IMR-90 (cell line): Measurements from ENCODE around the gene LMOD2. TPM values are rescaled to one million over a fixed set of nuclear protein-coding genes. Genes with fewer than 3 reads are reported as not detected.

Experiments used
- ATAC-seq: fragments of 200-7000 bp; cut with Tn5 transposase; 2 replicates; pipeline ENCODE4 v1.9.1; 2020; ENCODE audit warnings: low read depth, mild to moderate bottlenecking, moderate library complexity
- BruUV-seq: library from RNA; stranded (reverse); fragments of 400-500 nt; replicated peaks from 2 replicates; lab custom pipeline; 2021; lab: Mats Ljungman, UMichigan
- CTCF ChIA-PET: fragments of 300-600 bp; formaldehyde crosslinking; extraction: SDS; loops from one replicate; lab custom pipeline; 2021; ENCODE audit warnings: antibody characterized with exemption; lab: Yijun Ruan, JAX
- POLR2A ChIA-PET: fragments of 300-600 bp; sonication (Branson Sonifier 250); formaldehyde crosslinking; loops from one replicate; lab custom pipeline; 2022; ENCODE audit warnings: antibody characterized with exemption; ENCODE audit not compliant: unreplicated experiment; lab: Charles Lee
- DNase-seq: peaks from one replicate; pipeline ENCODE4 v3.0.0; 2013
- H2AFZ ChIP-seq: replicated peaks from 2 replicates; pipeline ENCODE3; 2013; ENCODE audit warnings: low read length, mild to moderate bottlenecking; ENCODE audit not compliant: poor library complexity
- H2AK5ac ChIP-seq: 2 replicates; pipeline ENCODE4 v1.6.1; 2013; ENCODE audit warnings: low read depth, low read length, inconsistent platforms
- H2AK9ac ChIP-seq: replicated peaks from 2 replicates; pipeline ENCODE3; 2013; ENCODE audit warnings: mild to moderate bottlenecking, low read depth, low read length, moderate library complexity; ENCODE audit not compliant: poor library complexity
- H2BK120ac ChIP-seq: 2 replicates; pipeline ENCODE4 v1.6.1; 2013; ENCODE audit warnings: low read depth, low read length, inconsistent platforms
- H2BK15ac ChIP-seq: 3 replicates; pipeline ENCODE4 v1.6.1; 2013; ENCODE audit warnings: low read depth, low read length, inconsistent platforms
- H2BK20ac ChIP-seq: 2 replicates; pipeline ENCODE4 v1.6.1; 2013; ENCODE audit warnings: low read depth, mild to moderate bottlenecking, inconsistent platforms, low read length, moderate library complexity
- H2BK5ac ChIP-seq: 2 replicates; pipeline ENCODE4 v1.6.1; 2013; ENCODE audit warnings: mild to moderate bottlenecking, low read depth, low read length, inconsistent platforms; ENCODE audit not compliant: poor library complexity, severe bottlenecking
- H3K14ac ChIP-seq: replicated peaks from 2 replicates; pipeline ENCODE4 v1.6.1; 2013; ENCODE audit warnings: low read depth, low read length, inconsistent platforms
- H3K18ac ChIP-seq: 2 replicates; pipeline ENCODE4 v1.6.1; 2013; ENCODE audit warnings: low read depth, low read length, control low read depth
- H3K23ac ChIP-seq: 2 replicates; pipeline ENCODE4 v1.6.1; 2013; ENCODE audit warnings: low read depth, low read length, inconsistent platforms
- H3K27ac ChIP-seq: 2 replicates; pipeline ENCODE4 v1.5.1; 2013; ENCODE audit warnings: mild to moderate bottlenecking, control low read depth, low read length; ENCODE audit not compliant: insufficient read depth
- H3K27me3 ChIP-seq: 2 replicates; pipeline ENCODE4 v1.6.1; 2013; ENCODE audit warnings: low read length; ENCODE audit not compliant: control insufficient read depth, insufficient read depth
- H3K36me3 ChIP-seq: 2 replicates; pipeline ENCODE4 v1.6.1; 2013; ENCODE audit warnings: low read length, mixed read lengths; ENCODE audit not compliant: control insufficient read depth, insufficient read depth
- H3K4ac ChIP-seq: 2 replicates; pipeline ENCODE4 v1.6.1; 2013; ENCODE audit warnings: low read depth, low read length, inconsistent platforms
- H3K4me1 ChIP-seq: 2 replicates; pipeline ENCODE4 v1.6.1; 2013; ENCODE audit warnings: low read length, mixed read lengths; ENCODE audit not compliant: control insufficient read depth, insufficient read depth
- H3K4me2 ChIP-seq: 2 replicates; pipeline ENCODE4 v1.6.1; 2013; ENCODE audit warnings: low read depth, mild to moderate bottlenecking, control low read depth, low read length, moderate library complexity
- H3K4me3 ChIP-seq: 2 replicates; pipeline ENCODE4 v1.5.1; 2013; ENCODE audit warnings: low read depth, mild to moderate bottlenecking, control low read depth, low read length, moderate library complexity; ENCODE audit not compliant: insufficient read depth
- H3K56ac ChIP-seq: 2 replicates; pipeline ENCODE4 v1.6.1; 2013; ENCODE audit warnings: low read length, inconsistent platforms; ENCODE audit not compliant: insufficient read depth; ENCODE audit errors: extremely low read depth
- H3K79me1 ChIP-seq, 2 experiments: 2 replicates each; pipeline ENCODE4 v1.6.1; 2013; ENCODE audit warnings: low read length in 2 of 2, inconsistent platforms in 1 of 2, low read depth in 1 of 2
- H3K9ac ChIP-seq: 2 replicates; pipeline ENCODE4 v1.6.1; 2013; ENCODE audit warnings: low read depth, low read length, control low read depth
- H3K9me1 ChIP-seq: 2 replicates; pipeline ENCODE4 v1.6.1; 2013; ENCODE audit warnings: low read length, inconsistent platforms; ENCODE audit not compliant: insufficient read depth
- H3K9me3 ChIP-seq: 2 replicates; pipeline ENCODE4 v1.6.1; 2013; ENCODE audit warnings: low read length; ENCODE audit not compliant: control insufficient read depth, insufficient read depth
- H4K20me1 ChIP-seq: 2 replicates; pipeline ENCODE4 v1.6.1; 2013; ENCODE audit warnings: low read length, inconsistent platforms; ENCODE audit not compliant: insufficient read depth
- H4K5ac ChIP-seq: 2 replicates; pipeline ENCODE4 v1.6.1; 2013; ENCODE audit warnings: mild to moderate bottlenecking, low read depth, low read length, control low read depth
- H4K8ac ChIP-seq, 2 experiments: 2 replicates each; pipeline ENCODE4 v1.6.1; 2013; ENCODE audit warnings: low read depth in 2 of 2, low read length in 2 of 2, control low read depth in 1 of 2, inconsistent platforms in 1 of 2
- H4K91ac ChIP-seq: 2 replicates; pipeline ENCODE4 v1.6.1; 2013; ENCODE audit warnings: low read depth, low read length, inconsistent platforms; ENCODE audit not compliant: insufficient read depth
- BHLHE40 ChIP-seq: fragments of 150-350 bp; IDR thresholded peaks from 2 replicates; pipeline ENCODE4 v1.6.1; 2016; ENCODE audit warnings: mild to moderate bottlenecking, low read depth, low read length
- CEBPB ChIP-seq: IDR thresholded peaks from 2 replicates; pipeline ENCODE4 v1.6.1; 2012; ENCODE audit warnings: low read depth, low read length, improper control_type of control experiment
- CHD1 ChIP-seq: IDR thresholded peaks from 2 replicates; pipeline ENCODE4 v1.6.1; 2012; ENCODE audit warnings: low read depth, low read length, improper control_type of control experiment
- CTCF ChIP-seq: conservative IDR thresholded peaks from 2 replicates; pipeline ENCODE4 v1.5.1; 2012; ENCODE audit warnings: mild to moderate bottlenecking, low read depth, low read length, improper control_type of control experiment
- ELK1 ChIP-seq: fragments of 150-350 bp; IDR thresholded peaks from 2 replicates; pipeline ENCODE4 v1.6.1; 2016; ENCODE audit warnings: low read depth, mild to moderate bottlenecking, low read length, moderate library complexity, borderline replicate concordance
- FOS ChIP-seq: fragments of 150-350 bp; IDR thresholded peaks from 2 replicates; pipeline ENCODE4 v1.6.1; 2016; ENCODE audit warnings: low read depth, low read length
- MAFK ChIP-seq: IDR thresholded peaks from 2 replicates; pipeline ENCODE4 v1.6.1; 2012; ENCODE audit warnings: low read depth, low read length, improper control_type of control experiment
- MAZ ChIP-seq: IDR thresholded peaks from 2 replicates; pipeline ENCODE4 v1.6.1; 2012; ENCODE audit warnings: low read depth, mild to moderate bottlenecking, low read length, improper control_type of control experiment, moderate library complexity, borderline replicate concordance
- MXI1 ChIP-seq: IDR thresholded peaks from 2 replicates; pipeline ENCODE4 v1.6.1; 2012; ENCODE audit warnings: low read depth, mild to moderate bottlenecking, low read length, moderate library complexity, borderline replicate concordance
- NFE2L2 ChIP-seq: fragments of 150-350 bp; IDR thresholded peaks from 2 replicates; pipeline ENCODE4 v1.6.1; 2016; ENCODE audit warnings: low read depth, mild to moderate bottlenecking, low read length
- POLR2A ChIP-seq: IDR thresholded peaks from 2 replicates; pipeline ENCODE4 v1.6.1; 2012; ENCODE audit warnings: mild to moderate bottlenecking, low read depth, low read length
- RAD21 ChIP-seq: IDR thresholded peaks from 2 replicates; pipeline ENCODE4 v1.6.1; 2012; ENCODE audit warnings: low read length, improper control_type of control experiment
- RCOR1 ChIP-seq: IDR thresholded peaks from 2 replicates; pipeline ENCODE4 v1.6.1; 2012; ENCODE audit warnings: mild to moderate bottlenecking, low read length, improper control_type of control experiment; ENCODE audit not compliant: insufficient replicate concordance
- RFX5 ChIP-seq: IDR thresholded peaks from 2 replicates; pipeline ENCODE4 v1.8.0; 2012; ENCODE audit warnings: low read depth, mild to moderate bottlenecking, low read length, moderate library complexity
- USF2 ChIP-seq: fragments of 150-350 bp; IDR thresholded peaks from 2 replicates; pipeline ENCODE4 v1.6.1; 2017; ENCODE audit warnings: mild to moderate bottlenecking, antibody characterized with exemption, low read length, low read depth
- WGBS, 2 experiments: methylation state at CpG; one replicate each; pipeline versions ENCODE4 v1.1.5 to v1.1.7; 2013; ENCODE audit warnings: missing lambda C conversion rate in 2 of 2; ENCODE audit not compliant: insufficient read length in 1 of 2; ENCODE audit errors: extremely low coverage in 2 of 2; 5-methylcytosine and 5-hydroxymethylcytosine counted together
- dilution Hi-C: fragments of 300-500 bp; cut with HindIII; formaldehyde crosslinking; loops from one replicate; pipeline ENCODE4 v1.14.3; 2018; ENCODE audit warnings: low sequenced_read_pairs; ENCODE audit not compliant: unreplicated experiment
- in situ Hi-C: fragments of 300-500 bp; cut with MboI; formaldehyde crosslinking; loops from 3 replicates; pipeline ENCODE4 v1.14.3; 2019; ENCODE audit warnings: low sequenced_read_pairs, inconsistent platforms, mixed read lengths
- intact Hi-C: fragments of 100-400 bp; cut with micrococcal nuclease; formaldehyde crosslinking; loops from 2 replicates; pipeline ENCODE4 v1.10.0; 2022
- polyA plus RNA-seq, 3 experiments: library from polyadenylated mRNA; depleted of rRNA; stranded (reverse); fragments of >200 nt; gene quantifications; 2 replicates each; pipeline ENCODE4 v1.2.3, GENCODE V29; 2012; ENCODE audit warnings: low replicate concordance in 1 of 3
- total RNA-seq: library from RNA; depleted of rRNA; stranded (reverse); fragments of >200 nt; gene quantifications from 2 replicates; pipeline ENCODE4 v1.2.3, GENCODE V29; 2012

Gene LMOD2
- total and polyA plus RNA-seq, 2 of the 4 experiments (the other 2 are of a cell fraction), result not detected

GRCh38 chr7:123627851-123628250 lies 27.8 kb upstream of the LMOD2 start:
- ChIA-PET POLR2A (no interaction called here), CTCF (no interaction called here)
- DNase-seq, result no peak
- in situ Hi-C loops, result loop anchor here (25.0 kb wide), 1 partner anchor 234 kb away; no protein-coding TSS in a partner anchor
- Histone ChIP-seq H3K4me3 (no peak overlapping the region), H2BK20ac (no peak overlapping the region), H3K4me2 (no peak overlapping the region), H4K5ac (no peak overlapping the region), H4K20me1 (no peaks in the 10 kb centered on the region), H2BK15ac (no peak overlapping the region), H3K9me3 (no peaks in the 10 kb centered on the region), H2AFZ (no peak overlapping the region), H4K8ac (no peak overlapping the region), H3K27ac (no peak overlapping the region), H3K23ac (no peak overlapping the region), H3K18ac (no peak overlapping the region), H3K4me1 (peaks cover under 1% of the 10 kb centered on the region; the same call in 1 of the 2 replicates), H3K27me3 (no peaks in the 10 kb centered on the region), H3K14ac (no peak overlapping the region), H3K4ac (no peak overlapping the region), H3K79me1 (no peaks in the 10 kb centered on the region), H3K9me1 (peaks cover 1% of the 10 kb centered on the region; the same call in 1 of the 2 replicates), H2BK120ac (no peak overlapping the region), H2BK5ac (no peak overlapping the region), H2AK5ac (no peak overlapping the region), H2AK9ac (no peak overlapping the region), H3K56ac (no peak overlapping the region), H4K91ac (no peak overlapping the region), H3K9ac (no peak overlapping the region), H3K36me3 (no peaks in the 10 kb centered on the region)
- TF ChIP-seq RFX5, result no peak
- no peak for TF ChIP-seq POLR2A
- TF ChIP-seq RAD21, result no peak
- TF ChIP-seq BHLHE40, result no peak
- no peak for TF ChIP-seq FOS
- no peak for TF ChIP-seq MXI1
- no peak for TF ChIP-seq MAZ
- TF ChIP-seq ELK1, result no peak
- TF ChIP-seq MAFK, result no peak
- TF ChIP-seq CTCF, result no peak
- no peak for TF ChIP-seq NFE2L2
- TF ChIP-seq USF2, result no peak
- TF ChIP-seq RCOR1, result no peak
- no peak for TF ChIP-seq CEBPB
- no peak for TF ChIP-seq CHD1
- BruUV-seq, result no TSS peak
- ATAC-seq, result no peak
- no CpG with 5 or more reads among the region's 2 CpGs for WGBS, 2 experiments
- dilution Hi-C loops, result no loop called here
- intact Hi-C loops, result no loop called here
